HepG2 (cell line): ENCODE results near the gene ECHDC1. TPM values are rescaled to one million over a fixed set of nuclear protein-coding genes. Genes with fewer than 3 reads are reported as not detected.
A peak's percentile ranks its signal among the peaks of the same experiment; 100 is the strongest.

Experiments used
- ARHGAP35 ChIP-seq: sonication (generic); formaldehyde crosslinking; IDR thresholded peaks from 2 replicates; pipeline ENCODE4 v1.9.0; 2022; ENCODE audit warnings: mild to moderate bottlenecking, inconsistent platforms, moderate library complexity, missing genetic modification reagents, borderline replicate concordance
- BCL6 ChIP-seq: IDR thresholded peaks from 2 replicates; pipeline ENCODE4 v1.6.1; 2016; ENCODE audit warnings: missing genetic modification reagents, missing compliant biosample characterization
- EP300 ChIP-seq, 3 experiments: sonication (generic) in 1 of 3; formaldehyde crosslinking in 1 of 3; IDR thresholded peaks; 2 replicates each; pipeline versions ENCODE4 v1.5.1 to v1.6.1; 2011 to 2020; ENCODE audit warnings: low read depth in 2 of 3, low read length in 2 of 3, borderline replicate concordance in 1 of 3, improper control_type of control experiment in 1 of 3, mild to moderate bottlenecking in 1 of 3, missing genetic modification reagents in 1 of 3, moderate library complexity in 1 of 3
- HIVEP1 ChIP-seq: sonication (generic); formaldehyde crosslinking; IDR thresholded peaks from 2 replicates; pipeline ENCODE4 v1.4.0; 2020; ENCODE audit warnings: mild to moderate bottlenecking, missing genetic modification reagents
- HNRNPUL1 ChIP-seq: fragments of 200-400 bp; formaldehyde crosslinking; IDR thresholded peaks from 2 replicates; pipeline ENCODE4 v1.6.1; 2017; ENCODE audit warnings: low read depth, mild to moderate bottlenecking, low read length, moderate library complexity
- KLF16 ChIP-seq, 2 experiments: sonication (generic) in 1 of 2; formaldehyde crosslinking in 1 of 2; IDR thresholded peaks; 2 replicates each; pipeline versions ENCODE4 v1.6.1 to v1.8.0; 2016 to 2023; ENCODE audit warnings: missing genetic modification reagents in 2 of 2, missing compliant biosample characterization in 1 of 2
- NR2C2 ChIP-seq: sonication (generic); formaldehyde crosslinking; IDR thresholded peaks from 2 replicates; pipeline ENCODE4 v1.4.0; 2020; ENCODE audit warnings: missing genetic modification reagents, mild to moderate bottlenecking, moderate library complexity, borderline replicate concordance
- RARG ChIP-seq: sonication (generic); formaldehyde crosslinking; IDR thresholded peaks from 2 replicates; pipeline ENCODE4 v1.4.0; 2020; ENCODE audit warnings: low read depth, mild to moderate bottlenecking, missing genetic modification reagents
- SOX13 ChIP-seq, 3 experiments: fragments of 450-650 bp in 1 of 3; sonication (generic) in 1 of 3; formaldehyde crosslinking in 1 of 3; IDR thresholded peaks in 2 of 3; conservative IDR thresholded peaks in 1 of 3; 2 replicates each; pipeline versions ENCODE4 v1.5.0 to v1.6.1; 2016 to 2020; ENCODE audit warnings: antibody characterized with exemption in 1 of 3, mild to moderate bottlenecking in 1 of 3, missing compliant biosample characterization in 1 of 3, missing genetic modification reagents in 1 of 3, moderate library complexity in 1 of 3
- TMF1 ChIP-seq: sonication (generic); formaldehyde crosslinking; IDR thresholded peaks from 2 replicates; pipeline ENCODE4 v1.8.1; 2022; ENCODE audit warnings: low read depth, missing genetic modification reagents
- ZNF124 ChIP-seq: sonication (generic); formaldehyde crosslinking; IDR thresholded peaks from 2 replicates; pipeline ENCODE4 v1.4.0; 2020; ENCODE audit warnings: missing genetic modification reagents
- ZNF333 ChIP-seq: sonication (generic); formaldehyde crosslinking; IDR thresholded peaks from 2 replicates; pipeline ENCODE4 v1.4.0; 2020; ENCODE audit warnings: mild to moderate bottlenecking, missing genetic modification reagents, borderline replicate concordance
- ZNF34 ChIP-seq: sonication (generic); formaldehyde crosslinking; IDR thresholded peaks from 2 replicates; pipeline ENCODE4 v1.4.0; 2020; ENCODE audit warnings: mild to moderate bottlenecking, missing genetic modification reagents, borderline replicate concordance
- ZNF460 ChIP-seq: sonication (generic); formaldehyde crosslinking; IDR thresholded peaks from 2 replicates; pipeline ENCODE4 v1.5.1; 2020; ENCODE audit warnings: missing genetic modification reagents, mild to moderate bottlenecking, borderline replicate concordance
- polyA plus RNA-seq, 8 experiments: library from polyadenylated mRNA; depleted of rRNA in 3 of 8; stranded (reverse) in 7 of 8; unstranded in 1 of 8; fragments of >200 nt; fragmentation: Illumina TruSeq in 4 of 8; extraction: Trizol in 4 of 8; gene quantifications; 2 replicates each; pipeline versions ENCODE4 v1.2.1 to v1.2.3, GENCODE V29; 2011 to 2016; ENCODE audit warnings: low read depth in 4 of 8, missing spikeins in 1 of 8, mixed read lengths in 1 of 8; ENCODE audit not compliant: insufficient read depth in 1 of 8
- total RNA-seq, 5 experiments: library from RNA; depleted of rRNA; stranded (reverse); fragments of >200 nt; fragmentation: Illumina TruSeq; extraction: Trizol; gene quantifications; 2 replicates each; pipeline ENCODE4 v1.2.3, GENCODE V29; 2016; ENCODE audit warnings: low read depth in 1 of 5
- TF ChIP-seq, protein P1 (sequence below), 2 experiments: sonication (generic) in 1 of 2; formaldehyde crosslinking in 1 of 2; IDR thresholded peaks; 2 replicates each; pipeline versions ENCODE4 v1.6.1 to v1.9.0; 2014 to 2022; ENCODE audit warnings: antibody characterized with exemption in 1 of 2, borderline replicate concordance in 1 of 2, inconsistent platforms in 1 of 2, low read depth in 1 of 2, missing genetic modification reagents in 1 of 2
- TF ChIP-seq, protein P2 (sequence below): fragments of 450-650 bp; IDR thresholded peaks from 2 replicates; pipeline ENCODE4 v1.6.1; 2017
- TF ChIP-seq, protein P3 (sequence below): sonication (generic); formaldehyde crosslinking; IDR thresholded peaks from 2 replicates; pipeline ENCODE4 v1.8.0; 2022; ENCODE audit warnings: mild to moderate bottlenecking, missing genetic modification reagents; ENCODE audit not compliant: insufficient replicate concordance

The ECHDC1 gene
- total and polyA plus RNA-seq, 2 of the 13 experiments (the other 11 are each of a cell fraction or from before 2014, with no cell fraction given), result 32.8 to 98.1 TPM

DNA sequence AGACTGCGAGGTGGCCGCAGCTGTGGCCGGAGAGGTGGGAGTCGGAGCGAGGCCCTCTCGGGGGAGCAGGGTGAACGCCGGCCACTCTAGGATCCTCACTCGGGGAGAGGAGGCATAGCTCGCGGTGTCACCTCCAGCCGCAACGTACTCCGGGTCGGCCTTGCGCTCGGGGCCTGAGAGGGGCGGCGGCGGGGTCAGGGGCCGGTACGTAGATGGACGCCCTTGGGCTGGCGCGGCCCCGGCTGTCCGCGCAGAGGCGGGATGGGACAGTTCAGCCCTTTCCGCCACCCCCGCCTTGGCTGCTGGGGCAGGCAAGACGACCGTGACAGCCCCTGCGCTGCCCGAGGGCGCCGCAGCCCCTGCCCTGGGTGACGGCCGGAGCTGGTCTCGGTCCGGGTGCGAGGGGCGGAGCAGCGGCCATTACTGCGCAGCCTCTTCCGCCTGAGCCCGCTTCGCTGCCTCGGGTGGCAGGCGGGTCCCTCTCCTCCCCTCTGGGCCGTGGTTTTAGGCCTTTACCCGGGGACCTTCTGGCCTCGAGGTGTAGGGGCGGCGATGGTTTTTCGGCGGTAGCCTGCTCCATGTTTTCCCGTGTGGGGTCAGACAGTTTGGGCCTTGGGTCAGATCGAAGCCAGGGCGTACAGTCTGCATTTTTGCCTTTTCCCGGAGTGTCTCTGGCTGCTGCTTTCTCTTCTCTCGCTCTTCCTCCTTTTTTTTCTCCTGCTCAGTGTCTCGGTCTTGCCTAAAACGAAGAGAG, 76.3 kb downstream of the ECHDC1 start (continued):
- TF ChIP-seq KLF16 (CRISPR knock-in tag; IDR thresholded peaks at IDR 0.05), result peak; percentile 61 to 97; a peak in 2 of 4 replicates
- peak; percentile 93; the same call in 1 of the 2 replicates for TF ChIP-seq RARG (CRISPR knock-in tag)
- no peak for TF ChIP-seq EP300 (IDR thresholded peaks at IDR 0.05; ENCODE audit: low read depth in 2 of 2, low read length in 2 of 2)
- peak; percentile 56; the same call in 1 of the 2 replicates for TF ChIP-seq EP300 (CRISPR knock-in tag; IDR thresholded peaks at IDR 0.05; ENCODE audit: borderline replicate concordance)
- TF ChIP-seq ZNF124 (CRISPR knock-in tag), result 0 out of 2 replicates have a peak, but pooled peaks have one; percentile 7
- peak; percentile 57; the same call in 1 of the 2 replicates for TF ChIP-seq HIVEP1
- TF ChIP-seq, protein P1, sequence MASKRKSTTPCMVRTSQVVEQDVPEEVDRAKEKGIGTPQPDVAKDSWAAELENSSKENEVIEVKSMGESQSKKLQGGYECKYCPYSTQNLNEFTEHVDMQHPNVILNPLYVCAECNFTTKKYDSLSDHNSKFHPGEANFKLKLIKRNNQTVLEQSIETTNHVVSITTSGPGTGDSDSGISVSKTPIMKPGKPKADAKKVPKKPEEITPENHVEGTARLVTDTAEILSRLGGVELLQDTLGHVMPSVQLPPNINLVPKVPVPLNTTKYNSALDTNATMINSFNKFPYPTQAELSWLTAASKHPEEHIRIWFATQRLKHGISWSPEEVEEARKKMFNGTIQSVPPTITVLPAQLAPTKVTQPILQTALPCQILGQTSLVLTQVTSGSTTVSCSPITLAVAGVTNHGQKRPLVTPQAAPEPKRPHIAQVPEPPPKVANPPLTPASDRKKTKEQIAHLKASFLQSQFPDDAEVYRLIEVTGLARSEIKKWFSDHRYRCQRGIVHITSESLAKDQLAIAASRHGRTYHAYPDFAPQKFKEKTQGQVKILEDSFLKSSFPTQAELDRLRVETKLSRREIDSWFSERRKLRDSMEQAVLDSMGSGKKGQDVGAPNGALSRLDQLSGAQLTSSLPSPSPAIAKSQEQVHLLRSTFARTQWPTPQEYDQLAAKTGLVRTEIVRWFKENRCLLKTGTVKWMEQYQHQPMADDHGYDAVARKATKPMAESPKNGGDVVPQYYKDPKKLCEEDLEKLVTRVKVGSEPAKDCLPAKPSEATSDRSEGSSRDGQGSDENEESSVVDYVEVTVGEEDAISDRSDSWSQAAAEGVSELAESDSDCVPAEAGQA (IDR thresholded peaks at IDR 0.05; ENCODE audit: low read depth), result peak; percentile 67; the same call in 1 of the 2 replicates
- TF ChIP-seq, protein P1 (CRISPR knock-in tag; IDR thresholded peaks at IDR 0.05; ENCODE audit: borderline replicate concordance), result peak; percentile 66
- TF ChIP-seq, protein P2, sequence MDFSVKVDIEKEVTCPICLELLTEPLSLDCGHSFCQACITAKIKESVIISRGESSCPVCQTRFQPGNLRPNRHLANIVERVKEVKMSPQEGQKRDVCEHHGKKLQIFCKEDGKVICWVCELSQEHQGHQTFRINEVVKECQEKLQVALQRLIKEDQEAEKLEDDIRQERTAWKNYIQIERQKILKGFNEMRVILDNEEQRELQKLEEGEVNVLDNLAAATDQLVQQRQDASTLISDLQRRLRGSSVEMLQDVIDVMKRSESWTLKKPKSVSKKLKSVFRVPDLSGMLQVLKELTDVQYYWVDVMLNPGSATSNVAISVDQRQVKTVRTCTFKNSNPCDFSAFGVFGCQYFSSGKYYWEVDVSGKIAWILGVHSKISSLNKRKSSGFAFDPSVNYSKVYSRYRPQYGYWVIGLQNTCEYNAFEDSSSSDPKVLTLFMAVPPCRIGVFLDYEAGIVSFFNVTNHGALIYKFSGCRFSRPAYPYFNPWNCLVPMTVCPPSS, result no peak
- TF ChIP-seq ARHGAP35 (CRISPR knock-in tag), result peak; percentile 19; the same call in 1 of the 2 replicates
- TF ChIP-seq BCL6 (CRISPR knock-in tag), result peak; percentile 20; the same call in 1 of the 2 replicates
- TF ChIP-seq, protein P3, sequence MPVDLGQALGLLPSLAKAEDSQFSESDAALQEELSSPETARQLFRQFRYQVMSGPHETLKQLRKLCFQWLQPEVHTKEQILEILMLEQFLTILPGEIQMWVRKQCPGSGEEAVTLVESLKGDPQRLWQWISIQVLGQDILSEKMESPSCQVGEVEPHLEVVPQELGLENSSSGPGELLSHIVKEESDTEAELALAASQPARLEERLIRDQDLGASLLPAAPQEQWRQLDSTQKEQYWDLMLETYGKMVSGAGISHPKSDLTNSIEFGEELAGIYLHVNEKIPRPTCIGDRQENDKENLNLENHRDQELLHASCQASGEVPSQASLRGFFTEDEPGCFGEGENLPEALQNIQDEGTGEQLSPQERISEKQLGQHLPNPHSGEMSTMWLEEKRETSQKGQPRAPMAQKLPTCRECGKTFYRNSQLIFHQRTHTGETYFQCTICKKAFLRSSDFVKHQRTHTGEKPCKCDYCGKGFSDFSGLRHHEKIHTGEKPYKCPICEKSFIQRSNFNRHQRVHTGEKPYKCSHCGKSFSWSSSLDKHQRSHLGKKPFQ, result no peak
- peak; percentile 86 for TF ChIP-seq NR2C2 (CRISPR knock-in tag)
- TF ChIP-seq SOX13 (IDR thresholded peaks at IDR 0.05), result 0 out of 2 replicates have a peak, but pooled peaks have one; percentile 48
- no peak; a peak in 1 of 4 replicates for TF ChIP-seq SOX13 (CRISPR knock-in tag; conservative IDR thresholded peaks at IDR 0.05 in 1 of 2, IDR thresholded peaks at IDR 0.05 in 1 of 2)
- no peak for TF ChIP-seq ZNF460
- peak; percentile 73; the same call in 1 of the 2 replicates for TF ChIP-seq ZNF34
- peak; percentile 76 for TF ChIP-seq TMF1 (CRISPR knock-in tag)
- no peak; the same call in 1 of the 2 replicates for TF ChIP-seq HNRNPUL1
- TF ChIP-seq ZNF333, result no peak; the same call in 1 of the 2 replicates
